ENCODE data around the gene KRT79.

GRCh38 chr12:52865090-52865944, 31.2 kb upstream of the KRT79 start:
- TF ChIP-seq TAF1 (IDR thresholded peaks at IDR 0.05; ENCODE audit: low read depth, low read length) (no peak), POLR2A (IDR thresholded peaks at IDR 0.05; ENCODE audit: low read depth, low read length) (no peak), POU2F2 (IDR thresholded peaks at IDR 0.05; ENCODE audit: low read depth, low read length) (no peak), POLR2AphosphoS5 (IDR thresholded peaks at IDR 0.05; ENCODE audit: low read depth, low read length) (no peak), PAX5 (IDR thresholded peaks at IDR 0.05; ENCODE audit: insufficient read depth, low read length, severe bottlenecking) (no peak)

Measured in GM12891 (cell line).